ENCODE results near the gene GPC1.

DNA sequence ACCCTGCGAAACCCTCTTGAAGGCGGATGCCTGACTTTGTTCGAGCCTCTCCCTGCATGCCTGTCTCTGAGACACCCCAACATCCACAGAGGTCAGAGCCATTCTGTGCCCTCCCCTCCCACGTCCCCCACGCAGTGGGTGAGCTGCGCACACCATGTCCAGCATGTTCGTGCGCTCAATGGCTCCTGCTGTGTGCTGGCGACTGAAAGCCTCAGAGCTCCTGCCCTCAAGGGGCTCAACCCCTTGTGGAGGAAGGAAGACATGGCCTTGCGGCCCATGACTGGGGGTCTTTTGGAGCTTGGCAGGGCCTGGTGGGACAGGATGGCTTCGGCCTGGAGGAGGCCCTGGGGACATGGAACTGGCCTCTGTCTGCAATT lies 76.6 kb downstream of the GPC1 start:
- no peak for TF ChIP-seq POLR2A (IDR thresholded peaks at IDR 0.05)
- TF ChIP-seq, protein P1, sequence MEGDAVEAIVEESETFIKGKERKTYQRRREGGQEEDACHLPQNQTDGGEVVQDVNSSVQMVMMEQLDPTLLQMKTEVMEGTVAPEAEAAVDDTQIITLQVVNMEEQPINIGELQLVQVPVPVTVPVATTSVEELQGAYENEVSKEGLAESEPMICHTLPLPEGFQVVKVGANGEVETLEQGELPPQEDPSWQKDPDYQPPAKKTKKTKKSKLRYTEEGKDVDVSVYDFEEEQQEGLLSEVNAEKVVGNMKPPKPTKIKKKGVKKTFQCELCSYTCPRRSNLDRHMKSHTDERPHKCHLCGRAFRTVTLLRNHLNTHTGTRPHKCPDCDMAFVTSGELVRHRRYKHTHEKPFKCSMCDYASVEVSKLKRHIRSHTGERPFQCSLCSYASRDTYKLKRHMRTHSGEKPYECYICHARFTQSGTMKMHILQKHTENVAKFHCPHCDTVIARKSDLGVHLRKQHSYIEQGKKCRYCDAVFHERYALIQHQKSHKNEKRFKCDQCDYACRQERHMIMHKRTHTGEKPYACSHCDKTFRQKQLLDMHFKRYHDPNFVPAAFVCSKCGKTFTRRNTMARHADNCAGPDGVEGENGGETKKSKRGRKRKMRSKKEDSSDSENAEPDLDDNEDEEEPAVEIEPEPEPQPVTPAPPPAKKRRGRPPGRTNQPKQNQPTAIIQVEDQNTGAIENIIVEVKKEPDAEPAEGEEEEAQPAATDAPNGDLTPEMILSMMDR (IDR thresholded peaks at IDR 0.05): no peak

All from heart left ventricle (tissue), 13 donors.